NCI-H446 (cell line): ENCODE data around the gene SPTBN4.
"Not testable (repeated sequence)": the region's sequence is repeated elsewhere in the genome, so short reads cannot be mapped to it uniquely, and the experiment has no call there.

Experiments
- DNase-seq, 2 experiments: peaks; one replicate each; lab custom pipeline; 2025; lab: John Stamatoyannopoulos, UW

Gene SPTBN4

DNA sequence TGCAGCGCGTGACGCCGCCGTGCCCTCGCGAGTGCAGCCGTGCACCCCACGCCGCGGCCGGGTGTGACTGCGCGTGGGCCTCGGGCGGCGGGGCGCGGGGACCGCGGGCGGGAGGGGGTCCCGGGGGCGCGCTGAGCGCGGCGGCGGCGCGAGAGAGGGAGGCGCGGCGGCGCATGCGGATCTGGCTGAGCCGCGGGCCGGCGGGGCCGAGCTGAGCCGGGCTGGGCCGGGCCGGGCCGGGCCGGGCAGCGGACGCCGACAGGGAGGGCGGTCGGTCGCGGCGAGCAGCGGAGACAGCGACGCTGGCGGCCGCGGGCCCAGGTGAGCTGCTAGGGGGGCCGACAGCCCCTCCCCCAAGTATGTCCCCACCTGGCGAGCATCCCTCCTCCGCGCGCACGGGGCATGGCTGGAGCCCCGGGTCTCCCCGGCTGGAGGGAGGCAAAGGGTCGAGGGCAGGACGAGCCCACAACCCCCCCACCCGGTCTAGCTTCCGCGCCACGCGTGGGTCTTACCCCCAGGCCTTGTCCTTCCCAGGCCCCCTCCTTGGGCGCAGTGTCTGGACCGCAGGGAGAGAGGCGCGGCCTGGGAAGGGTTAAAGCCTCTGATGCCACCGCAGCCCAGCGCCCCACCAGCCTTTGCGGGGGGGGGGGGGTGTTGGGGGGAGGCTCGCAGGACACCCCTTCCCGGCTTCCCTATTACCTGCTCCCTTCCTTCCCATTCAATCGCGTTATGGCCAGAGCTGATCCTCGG is at the start of gene SPTBN4:
SPTBN4 (plus strand) TSS at position 17 of the 750 bp plus-strand sequence. CDS start 5,621 bp downstream, outside the sequence.
- no peak for DNase-seq

DNA sequence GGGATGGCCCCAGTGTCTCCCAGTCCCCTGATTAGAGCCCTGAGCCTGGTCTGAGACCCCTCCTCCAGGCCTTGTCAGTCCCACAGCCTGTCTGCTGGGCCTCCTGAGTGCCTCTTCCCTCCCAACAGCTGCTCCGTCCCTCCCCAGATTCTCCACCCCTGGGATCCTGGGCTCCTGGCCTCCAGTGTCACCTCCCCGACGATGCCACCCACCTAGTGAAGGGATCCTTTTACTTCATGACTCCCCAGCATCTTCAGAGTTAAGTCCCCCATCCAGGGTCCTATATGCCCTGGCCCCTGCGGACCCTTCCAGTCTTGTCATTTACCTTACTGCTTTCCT is 49.2 kb upstream of the SPTBN4 start:
- DNase-seq = no peak

DNA sequence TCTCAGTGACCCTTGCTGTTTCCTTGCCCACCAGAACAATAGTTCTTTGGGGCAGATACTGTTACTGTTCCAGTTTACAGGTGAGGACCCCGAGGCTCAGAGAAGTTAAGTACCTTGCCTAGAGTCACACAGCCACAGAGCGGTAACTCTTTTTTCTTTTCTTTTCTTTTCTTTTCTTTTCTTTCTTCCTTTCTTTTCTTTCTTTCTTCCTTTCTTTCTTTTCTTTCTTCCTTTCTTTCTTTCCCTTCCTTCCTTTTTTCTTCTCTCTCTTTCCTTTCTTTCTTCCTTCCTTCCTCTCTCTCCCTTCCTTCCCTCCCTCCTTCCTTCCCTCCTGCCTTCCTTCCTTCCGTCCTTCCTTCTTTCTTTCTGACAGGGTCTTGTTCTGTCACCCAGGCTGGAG is 48.8 kb upstream of the SPTBN4 start:
- no peak for DNase-seq

DNA sequence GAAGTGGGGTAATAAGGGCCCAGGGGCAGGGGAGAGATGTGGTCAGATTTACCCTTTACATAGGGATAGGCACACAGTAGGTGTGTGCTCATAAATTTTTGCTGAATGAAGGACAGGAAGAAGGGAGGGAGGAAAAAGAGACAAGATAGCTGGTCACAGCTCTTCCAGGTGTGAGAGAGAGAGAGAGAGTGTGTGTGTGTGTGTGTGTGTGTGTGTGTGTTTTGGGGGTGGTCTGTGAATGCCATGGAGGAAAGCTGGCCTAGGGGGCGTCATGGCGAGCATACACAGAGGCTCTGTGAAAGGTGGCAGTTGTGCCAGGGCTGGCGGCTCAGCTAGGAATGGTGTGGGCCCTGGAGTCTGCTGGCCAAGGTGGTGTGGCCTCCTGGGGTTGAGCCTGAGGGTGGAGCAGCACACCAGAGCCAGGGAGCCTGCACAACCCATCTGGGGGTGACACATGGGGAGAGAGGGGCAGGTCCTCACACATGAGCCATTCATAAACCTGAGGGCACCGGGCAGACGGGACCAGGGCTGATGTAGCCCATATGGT is 47.7 kb upstream of the SPTBN4 start:
- DNase-seq = no peak

DNA sequence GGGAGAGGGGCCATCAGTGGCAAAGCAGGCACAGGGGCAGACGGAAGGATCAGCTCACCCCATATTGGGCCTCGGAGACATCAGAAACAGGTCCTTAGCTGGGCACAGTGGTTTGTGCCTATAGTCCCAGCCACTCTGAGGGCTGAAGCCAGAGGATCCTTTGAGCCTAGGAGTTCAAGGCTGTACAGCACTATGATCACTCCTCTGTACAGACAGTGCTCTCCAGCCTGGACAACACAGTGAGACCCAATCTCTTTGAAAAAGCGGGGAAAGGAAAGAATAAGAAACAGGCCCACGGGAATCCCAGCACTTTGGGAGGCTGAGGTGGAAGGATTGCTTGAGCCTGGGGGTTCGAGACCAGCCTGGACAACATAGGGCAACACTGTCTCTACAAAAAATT is 47.0 kb upstream of the SPTBN4 start:
- no peak for DNase-seq

DNA sequence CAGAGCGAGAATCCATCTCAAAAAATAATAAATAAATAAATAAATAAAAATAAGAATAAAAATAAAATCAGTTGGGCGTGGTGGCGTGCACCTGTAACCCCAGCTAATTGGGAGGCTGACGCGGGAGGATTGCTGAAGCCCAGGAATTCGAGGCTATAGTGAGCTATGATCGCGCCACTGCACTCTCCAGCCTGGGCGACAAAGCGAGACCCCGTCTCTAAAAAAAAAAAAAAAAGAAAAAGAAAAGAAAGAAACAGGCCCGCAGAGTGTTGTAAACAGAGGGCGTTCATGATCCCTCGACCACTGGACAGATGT is 46.4 kb upstream of the SPTBN4 start:
- DNase-seq = no peak

DNA sequence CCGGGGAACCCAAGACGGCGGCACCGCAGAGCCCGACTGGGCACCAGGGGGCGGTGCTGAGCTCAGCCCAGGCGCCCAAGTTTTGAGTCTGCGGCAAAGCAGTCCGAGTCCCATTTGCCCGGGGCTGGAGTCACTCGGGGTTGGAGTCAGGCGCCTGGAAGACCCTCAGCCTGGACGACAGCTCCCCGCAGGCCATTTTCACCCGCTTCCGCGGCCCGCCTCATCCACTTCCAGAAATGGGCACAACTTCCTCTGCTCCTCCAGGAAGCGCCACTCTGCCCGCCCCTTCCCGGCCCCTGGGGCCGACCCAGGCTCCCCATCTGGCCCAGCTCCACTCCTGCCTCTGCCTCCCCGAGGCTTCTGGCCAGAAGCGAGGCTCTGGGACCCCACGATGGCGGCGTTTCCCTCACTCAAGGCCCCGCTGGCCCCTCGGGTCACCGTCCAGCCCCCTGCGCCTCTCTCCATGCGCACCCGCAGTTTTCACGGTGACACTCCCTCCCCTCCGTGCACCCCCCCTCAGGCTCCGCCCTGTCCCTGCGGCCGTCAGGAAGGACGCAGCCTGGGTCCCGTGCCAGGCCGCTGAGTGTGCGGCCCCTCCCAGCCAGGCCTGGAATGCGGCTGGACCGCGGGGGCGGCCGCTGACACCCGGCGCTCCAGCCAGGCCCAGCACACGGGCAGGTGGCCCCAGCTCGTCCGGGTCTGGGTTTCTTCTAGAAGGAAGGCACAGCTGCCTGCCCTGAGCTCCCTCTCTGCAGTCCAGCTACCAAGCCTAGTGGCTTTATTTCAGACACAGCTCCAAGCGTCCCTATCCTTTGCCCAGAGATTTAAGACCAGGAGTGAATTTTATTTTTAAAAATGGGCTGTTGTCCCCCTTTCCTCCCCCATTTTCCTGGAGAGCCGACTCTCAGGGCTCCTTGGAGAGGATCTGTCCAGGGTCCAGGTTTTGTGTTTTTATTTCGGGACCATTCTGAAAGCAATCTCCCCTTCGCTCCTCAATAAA is 45.7 kb upstream of the SPTBN4 start:
- DNase-seq = peak; percentile 81 to 93

DNA sequence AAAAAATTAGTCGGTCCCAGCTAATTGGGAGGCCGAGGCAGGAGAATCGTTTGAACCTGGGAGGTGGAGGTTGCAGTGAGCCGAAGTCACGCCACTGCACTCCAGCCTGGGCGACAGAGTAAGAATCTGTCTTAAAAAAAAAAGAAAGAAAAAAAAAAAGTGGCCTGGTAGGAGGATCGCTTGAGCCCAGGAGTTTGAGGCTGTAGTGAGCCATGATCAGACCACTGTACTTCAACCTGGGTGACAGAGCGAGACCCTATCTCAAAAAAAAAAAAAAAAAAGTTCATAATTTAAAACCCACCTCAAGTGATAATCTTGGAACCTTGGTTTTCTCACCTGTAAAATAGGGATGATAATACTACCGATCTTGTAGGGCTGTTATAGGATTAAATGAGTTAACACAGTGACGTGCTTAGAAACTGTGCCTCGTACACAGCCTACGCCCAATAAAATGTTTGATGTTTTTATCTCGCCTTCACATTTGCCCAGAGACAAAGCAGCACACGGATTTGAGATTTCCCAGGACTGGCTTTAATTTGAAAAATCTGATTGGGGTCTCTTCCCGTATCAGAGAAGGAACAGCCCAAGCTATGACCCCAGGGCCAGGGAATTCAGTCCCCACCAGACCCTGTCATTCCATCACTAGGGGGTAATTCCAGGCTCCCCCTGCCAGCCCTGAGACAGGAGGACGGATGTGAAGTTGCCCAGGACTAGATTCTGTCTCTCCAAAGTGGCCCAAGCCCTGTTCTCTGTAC is 44.6 kb upstream of the SPTBN4 start:
- no peak for DNase-seq

DNA sequence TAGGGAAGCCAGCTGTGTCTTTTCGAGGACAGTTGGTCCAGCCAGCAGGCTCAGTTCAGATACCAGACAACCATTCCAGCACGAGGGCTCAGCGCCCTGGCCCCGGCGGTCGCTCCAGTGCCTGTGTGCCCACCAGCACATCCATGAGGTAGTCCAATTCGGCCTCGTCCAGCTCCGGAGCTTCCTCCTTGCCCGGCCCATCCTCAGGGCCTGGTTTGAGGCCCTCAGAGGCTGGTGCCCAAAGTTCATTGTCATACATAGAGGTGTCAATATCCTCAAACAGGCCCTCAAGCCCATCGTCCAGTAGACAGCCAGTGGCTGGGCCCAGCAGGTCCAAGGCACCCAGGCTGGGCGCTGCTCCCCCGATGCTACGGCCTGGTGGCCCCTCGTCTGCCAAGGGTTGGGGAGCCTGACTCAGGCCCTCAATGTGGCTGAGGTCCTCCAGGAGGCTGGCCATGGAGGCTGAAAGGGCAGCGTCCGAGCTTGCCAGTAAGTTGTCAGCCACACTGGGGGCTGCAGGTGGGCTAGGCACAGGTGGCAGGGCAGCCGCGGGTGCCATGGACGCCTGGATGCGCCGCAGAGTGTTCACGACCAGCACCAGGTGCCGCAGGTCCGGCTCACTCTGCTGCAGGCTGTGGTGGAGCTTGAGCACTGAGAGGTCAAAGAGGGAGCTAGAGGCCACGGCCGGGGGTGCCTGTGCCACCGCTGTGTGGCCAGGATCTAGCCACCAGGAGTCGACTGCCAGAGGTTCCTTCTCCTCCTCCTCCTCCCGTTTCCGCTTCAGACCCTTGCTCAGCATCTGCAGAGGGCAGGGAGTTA is 43.8 kb upstream of the SPTBN4 start:
- no peak for DNase-seq

DNA sequence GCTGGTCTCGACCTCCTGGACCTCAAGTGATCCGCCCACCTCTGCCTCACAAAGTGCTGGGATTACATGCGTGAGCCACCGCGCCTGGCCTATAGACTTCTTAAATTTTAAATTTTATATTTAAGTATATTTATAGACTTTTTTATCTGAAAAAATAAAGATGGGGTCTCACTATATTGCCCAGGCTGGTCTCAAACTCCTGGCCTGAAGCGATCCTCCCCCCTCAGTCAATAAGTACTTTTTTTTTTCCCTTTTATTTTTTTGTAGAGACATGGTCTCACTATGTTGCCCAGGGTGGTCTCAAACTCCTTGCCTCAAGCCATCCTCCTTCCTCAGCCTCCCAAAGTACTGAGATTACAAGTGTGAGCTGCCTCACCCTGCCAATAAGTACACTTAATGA is 42.9 kb upstream of the SPTBN4 start:
- no peak for DNase-seq

DNA sequence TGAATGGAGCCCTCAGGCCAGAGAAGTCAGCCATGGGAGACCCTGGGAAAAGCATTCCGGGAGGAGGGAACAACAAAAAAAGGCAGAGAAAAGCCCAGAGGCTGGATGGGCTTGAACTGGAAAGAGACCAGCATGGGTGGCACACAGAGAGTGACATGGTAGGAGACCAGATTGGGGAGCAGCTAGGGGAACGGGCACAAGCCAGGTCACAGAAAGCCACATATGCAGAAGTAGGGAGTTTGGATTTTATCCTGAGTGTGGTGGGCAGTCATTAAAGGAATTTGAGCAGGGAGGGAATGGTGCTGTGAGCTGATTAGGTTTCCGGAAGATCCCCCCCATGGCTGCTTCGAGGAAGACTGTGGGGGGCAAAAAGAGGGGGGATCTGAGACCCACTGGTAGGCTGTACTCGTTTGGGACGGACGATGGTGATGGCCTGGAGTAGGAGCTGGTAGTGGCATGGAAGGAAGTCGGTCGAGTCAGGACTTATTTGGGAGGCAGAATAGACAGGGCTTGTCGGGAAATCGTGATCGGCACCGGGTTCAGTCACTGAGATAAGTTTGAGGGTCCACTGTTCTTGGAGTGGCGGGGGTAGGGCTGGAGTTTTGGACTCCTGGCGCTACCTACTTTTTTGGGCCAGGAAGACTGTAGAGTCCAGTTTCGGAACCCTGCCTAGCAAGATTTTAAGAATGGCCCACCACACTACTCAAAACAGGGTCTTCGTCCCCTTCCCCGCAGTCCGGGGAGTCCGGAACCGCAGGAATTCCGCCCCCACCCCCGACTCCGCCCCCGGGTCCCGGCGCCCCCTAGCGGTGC is 42.0 kb upstream of the SPTBN4 start:
- no peak for DNase-seq

DNA sequence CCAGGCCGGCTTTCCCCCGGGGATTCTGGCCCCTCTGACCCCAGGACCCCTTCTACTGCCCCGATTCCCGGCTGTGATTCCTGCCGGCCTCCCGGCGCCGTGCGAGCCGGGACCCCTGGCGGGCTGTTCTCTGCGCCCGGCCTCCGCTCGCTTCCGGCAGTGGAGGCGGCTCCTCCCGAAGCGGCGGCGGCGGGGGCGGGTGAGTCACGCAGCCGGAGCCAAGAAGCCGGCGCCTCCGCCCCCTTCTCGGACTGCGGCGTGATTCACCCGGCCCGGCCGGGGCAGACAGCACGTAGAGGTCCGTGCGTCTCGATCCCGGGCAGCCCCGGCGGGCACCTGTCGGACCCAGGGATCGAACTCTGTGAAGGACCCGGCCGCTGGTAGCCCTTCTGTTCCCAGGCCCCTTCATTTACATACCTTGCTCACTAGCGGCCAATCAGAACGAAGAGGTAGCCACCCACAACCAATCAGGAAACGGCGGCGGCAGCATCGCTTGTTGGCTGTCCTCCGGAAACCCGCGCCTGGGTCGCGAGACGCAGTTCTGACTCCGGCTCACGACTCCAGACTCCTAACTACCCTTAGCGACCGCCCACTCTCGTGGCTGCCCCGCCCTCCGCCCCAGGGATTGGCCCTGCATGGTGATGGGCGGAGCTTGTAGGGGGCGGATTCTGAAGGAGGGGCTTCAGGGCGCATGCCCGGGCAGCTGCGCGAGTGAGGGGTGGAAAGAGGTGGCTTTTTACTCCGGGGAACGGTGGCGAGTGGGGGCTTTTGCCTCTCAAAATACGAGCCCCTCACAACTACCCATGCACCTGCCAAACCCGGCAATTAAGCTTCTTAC is 41.1 kb upstream of the SPTBN4 start, which contains the start of gene SERTAD1:
SERTAD1 (minus strand) TSS at position 543 of the 838 bp plus-strand sequence. CDS start 2,446 bp downstream, outside the sequence.
- DNase-seq = peak; percentile 98 to 100

DNA sequence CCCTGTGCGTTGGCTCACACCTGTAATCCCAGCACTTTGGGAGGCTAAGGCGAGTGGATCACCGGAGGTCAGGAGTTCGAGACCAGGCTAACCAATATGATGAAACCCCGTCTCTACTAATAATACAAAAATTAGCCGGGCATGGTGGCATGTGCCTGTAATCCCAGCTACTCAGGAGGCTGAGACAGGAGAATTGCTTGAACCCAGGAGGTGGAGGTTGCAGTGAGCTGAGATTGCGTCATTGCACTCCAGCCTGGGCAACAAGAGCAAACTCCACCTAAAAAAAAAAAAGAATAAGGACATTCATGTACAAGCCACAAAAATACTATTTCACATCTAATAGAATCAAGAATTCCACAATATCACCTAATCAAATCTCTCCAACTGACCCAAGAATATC is 38.6 kb upstream of the SPTBN4 start:
- not testable (repeated sequence) for DNase-seq

DNA sequence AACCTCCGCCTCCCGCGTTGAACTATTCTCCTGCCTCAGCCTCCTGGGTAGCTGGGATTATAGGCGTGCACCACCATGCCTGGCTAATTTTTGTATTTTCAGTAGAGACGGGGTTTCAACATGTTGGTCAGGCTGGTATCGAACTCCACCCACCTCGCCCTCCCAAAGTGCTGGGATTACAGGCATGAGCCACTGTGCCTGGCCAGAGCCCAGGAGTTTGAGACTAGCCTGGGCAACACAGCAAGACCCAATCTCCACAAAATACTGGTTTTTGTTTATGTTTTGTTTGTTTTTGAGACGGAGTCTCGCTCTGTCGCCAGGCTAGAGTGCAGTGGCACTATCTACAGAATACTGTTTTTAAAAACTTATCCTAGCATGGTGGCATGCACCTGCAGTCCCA is 36.6 kb upstream of the SPTBN4 start:
- not testable (repeated sequence) for DNase-seq

DNA sequence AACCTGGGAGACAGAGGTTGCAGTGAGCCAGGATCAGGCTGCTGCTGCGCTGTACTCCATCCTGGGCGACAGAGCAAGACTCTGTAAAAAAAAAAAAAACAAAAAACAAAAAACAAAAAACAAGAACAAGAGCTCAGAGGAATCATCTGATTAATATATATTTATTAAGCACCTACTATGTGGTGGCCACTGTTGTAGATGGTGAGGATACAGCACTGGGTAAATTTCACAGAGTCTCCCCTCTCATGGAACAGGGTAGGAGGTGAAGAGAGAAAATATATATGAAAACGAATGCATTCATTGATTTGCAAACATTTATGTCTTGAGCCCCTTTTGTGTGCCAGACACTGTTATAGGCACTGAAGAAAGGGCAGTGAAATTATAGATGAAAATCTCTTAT is 35.1 kb upstream of the SPTBN4 start:
- DNase-seq = no peak

DNA sequence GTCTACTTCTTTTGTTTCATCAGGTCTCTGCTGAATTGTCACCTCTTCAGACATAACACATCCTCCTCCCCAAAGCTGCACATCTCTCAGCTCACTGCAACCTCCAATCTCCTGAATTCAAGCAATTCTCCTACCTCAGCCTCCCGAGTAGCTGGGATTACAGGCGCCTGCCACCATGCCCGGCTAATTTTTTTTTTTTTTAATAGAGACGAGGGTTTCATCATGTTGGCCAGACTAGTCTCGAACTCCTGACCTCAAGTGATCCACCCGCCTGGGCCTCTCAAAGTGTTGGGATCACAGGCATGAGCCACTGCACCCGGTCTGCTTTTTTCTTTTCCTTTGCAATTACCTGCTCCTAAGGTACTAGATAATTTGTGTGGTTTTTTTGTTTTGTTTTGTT is 34.0 kb upstream of the SPTBN4 start:
- DNase-seq = not testable (repeated sequence)

DNA sequence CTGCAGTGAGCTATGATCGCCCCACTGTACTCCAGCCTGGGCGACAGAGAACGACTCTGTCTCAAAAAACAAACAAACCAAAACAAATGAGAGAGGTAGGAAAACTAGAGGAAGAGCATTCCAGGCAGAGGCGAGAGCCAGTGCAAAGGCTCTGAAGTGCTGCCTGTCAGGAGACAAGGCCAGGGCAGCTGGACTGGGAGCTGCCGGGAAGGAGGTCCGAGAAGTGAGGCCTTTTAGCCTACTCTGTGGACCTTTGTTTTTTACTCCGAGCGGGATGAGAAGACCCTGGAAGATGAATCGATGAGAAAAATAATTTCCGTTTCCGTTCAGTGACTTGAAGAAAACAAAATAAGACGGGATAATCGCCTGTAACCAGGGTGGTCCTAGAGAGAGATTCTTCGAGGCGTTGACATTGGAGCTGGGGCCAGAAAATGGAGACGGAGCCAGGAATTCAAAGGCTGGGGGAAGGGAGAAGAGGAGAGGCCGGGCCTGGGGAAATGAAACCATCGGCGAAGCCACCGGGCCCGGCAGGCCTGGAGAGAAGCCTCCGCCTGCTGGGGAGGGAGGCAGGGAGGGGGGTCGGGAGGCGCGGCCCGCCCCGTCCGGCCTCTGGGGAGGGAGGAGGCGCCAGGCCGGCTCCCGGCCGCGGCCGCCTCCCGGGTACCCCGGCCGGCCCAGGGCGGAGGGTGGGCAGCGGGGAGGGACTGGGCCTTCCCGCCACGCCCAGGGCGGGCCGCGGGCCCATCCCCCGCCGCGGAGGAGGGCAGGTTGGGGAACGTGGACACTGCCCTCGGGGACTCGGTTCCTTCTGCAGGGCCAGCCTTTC is 33.2 kb upstream of the SPTBN4 start:
- DNase-seq = no peak

DNA sequence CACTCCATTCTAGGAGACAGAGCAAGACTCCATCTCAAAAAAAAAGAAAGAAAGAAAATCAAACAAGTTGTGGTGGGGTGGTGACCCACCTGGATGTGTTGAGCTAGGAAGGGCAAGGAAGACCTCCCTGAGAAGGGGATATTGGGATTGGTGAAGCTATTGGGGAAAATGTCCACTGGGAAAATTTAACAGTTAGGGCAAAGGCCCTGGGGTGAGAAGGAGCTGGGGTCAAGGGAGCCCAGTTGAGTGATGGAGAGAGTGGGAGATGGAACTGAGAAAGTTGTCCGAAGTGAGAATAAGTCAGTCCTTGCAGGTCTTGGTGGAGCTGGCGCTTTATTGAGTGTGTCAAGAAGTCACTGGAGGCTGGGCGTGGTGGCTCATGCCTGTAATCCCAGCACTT is 28.5 kb upstream of the SPTBN4 start:
- no peak for DNase-seq
